Osteoblast (primary cell): ENCODE data around the gene NKPD1. TPM values are rescaled to one million over a fixed set of nuclear protein-coding genes. Genes with fewer than 3 reads are reported as not detected.

Experiments
- DNase-seq: peaks from one replicate; pipeline ENCODE4 v3.0.0; 2011; ENCODE audit warnings: low spot score, mixed read lengths; ENCODE audit not compliant: insufficient read length; ENCODE audit errors: missing footprints
- H2AFZ ChIP-seq: 2 replicates; pipeline ENCODE4 v1.6.0; 2011; ENCODE audit warnings: mild to moderate bottlenecking, low read length
- H3K27ac ChIP-seq: 2 replicates; pipeline ENCODE4 v1.5.1; 2011; ENCODE audit warnings: mild to moderate bottlenecking, low read depth, low read length, moderate library complexity
- H3K27me3 ChIP-seq: 2 replicates; pipeline ENCODE4 v1.6.0; 2012; ENCODE audit warnings: mild to moderate bottlenecking, control low read depth, inconsistent platforms, low read length, moderate library complexity; ENCODE audit not compliant: insufficient read depth
- H3K36me3 ChIP-seq: 2 replicates; pipeline ENCODE4 v1.5.1; 2011; ENCODE audit warnings: mild to moderate bottlenecking, low read length, control low read depth, moderate library complexity; ENCODE audit not compliant: insufficient read depth
- H3K4me1 ChIP-seq: 2 replicates; pipeline ENCODE4 v1.5.1; 2011; ENCODE audit warnings: mild to moderate bottlenecking, low read length, control low read depth, moderate library complexity; ENCODE audit not compliant: insufficient read depth
- H3K4me2 ChIP-seq: 2 replicates; pipeline ENCODE4 v1.6.0; 2011; ENCODE audit warnings: mild to moderate bottlenecking, low read length; ENCODE audit not compliant: insufficient read depth
- H3K4me3 ChIP-seq: fragments of 200-600 bp; sonication (generic); 3 replicates; pipeline ENCODE4 v1.5.1; 2012; ENCODE audit warnings: mild to moderate bottlenecking, low read length, inconsistent platforms; ENCODE audit not compliant: insufficient read depth
- H3K79me2 ChIP-seq: 2 replicates; pipeline ENCODE4 v1.6.0; 2012; ENCODE audit warnings: mild to moderate bottlenecking, low read length, control low read depth, inconsistent platforms; ENCODE audit not compliant: insufficient read depth
- H3K9me3 ChIP-seq: 2 replicates; pipeline ENCODE4 v1.5.1; 2011; ENCODE audit warnings: low read depth, low read length, control low read depth
- H4K20me1 ChIP-seq: 2 replicates; pipeline ENCODE4 v1.6.0; 2012; ENCODE audit warnings: mild to moderate bottlenecking, low read length, control low read depth; ENCODE audit not compliant: insufficient read depth
- total RNA-seq: library from RNA; depleted of rRNA; stranded (reverse); fragments of >200 nt; gene quantifications from 2 replicates; pipeline ENCODE4 v1.2.3, GENCODE V29; 2012
- TF ChIP-seq, protein P1 (sequence below): IDR thresholded peaks from 2 replicates; pipeline ENCODE4 v1.5.1; 2011; ENCODE audit warnings: mild to moderate bottlenecking, low read depth, low read length, moderate library complexity; ENCODE audit errors: extremely low read depth

NKPD1 gene
- total RNA-seq, 1 donor, result not detected

DNA sequence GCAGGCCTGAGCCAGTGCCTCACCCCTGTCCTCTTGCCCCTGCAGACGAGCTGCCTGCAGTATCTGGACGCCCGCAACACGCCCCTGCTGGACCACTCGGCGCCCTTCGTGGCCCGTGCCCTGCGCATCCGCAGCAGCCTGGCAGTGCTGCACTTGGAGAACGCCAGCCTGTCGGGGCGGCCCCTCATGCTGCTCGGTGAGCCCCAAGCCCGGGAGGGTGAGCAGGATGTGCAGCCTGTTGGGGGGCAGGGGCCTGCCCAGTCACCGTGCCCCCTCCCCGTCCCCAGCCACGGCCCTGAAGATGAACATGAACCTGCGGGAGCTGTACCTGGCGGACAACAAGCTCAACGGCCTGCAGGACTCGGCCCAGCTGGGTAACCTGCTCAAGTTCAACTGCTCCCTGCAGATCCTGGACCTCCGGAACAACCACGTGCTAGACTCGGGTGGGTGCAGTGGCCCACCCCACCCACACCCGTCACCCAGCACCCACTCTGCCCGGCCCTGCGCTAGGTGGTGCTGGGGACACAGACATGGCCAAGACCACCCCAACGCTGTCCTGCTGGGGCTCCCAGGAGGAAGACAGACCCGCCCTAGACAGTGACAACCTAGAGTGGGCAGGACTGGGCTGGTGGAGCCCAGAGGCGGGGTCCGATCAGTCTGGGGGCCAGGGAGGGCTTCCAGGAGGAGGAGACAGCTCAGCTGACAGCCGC lies 18.6 kb downstream of the NKPD1 start:
- H3K27ac ChIP-seq, result no peak overlapping the region
- peaks cover 24% of the 10 kb centered on the region for H3K79me2 ChIP-seq

DNA sequence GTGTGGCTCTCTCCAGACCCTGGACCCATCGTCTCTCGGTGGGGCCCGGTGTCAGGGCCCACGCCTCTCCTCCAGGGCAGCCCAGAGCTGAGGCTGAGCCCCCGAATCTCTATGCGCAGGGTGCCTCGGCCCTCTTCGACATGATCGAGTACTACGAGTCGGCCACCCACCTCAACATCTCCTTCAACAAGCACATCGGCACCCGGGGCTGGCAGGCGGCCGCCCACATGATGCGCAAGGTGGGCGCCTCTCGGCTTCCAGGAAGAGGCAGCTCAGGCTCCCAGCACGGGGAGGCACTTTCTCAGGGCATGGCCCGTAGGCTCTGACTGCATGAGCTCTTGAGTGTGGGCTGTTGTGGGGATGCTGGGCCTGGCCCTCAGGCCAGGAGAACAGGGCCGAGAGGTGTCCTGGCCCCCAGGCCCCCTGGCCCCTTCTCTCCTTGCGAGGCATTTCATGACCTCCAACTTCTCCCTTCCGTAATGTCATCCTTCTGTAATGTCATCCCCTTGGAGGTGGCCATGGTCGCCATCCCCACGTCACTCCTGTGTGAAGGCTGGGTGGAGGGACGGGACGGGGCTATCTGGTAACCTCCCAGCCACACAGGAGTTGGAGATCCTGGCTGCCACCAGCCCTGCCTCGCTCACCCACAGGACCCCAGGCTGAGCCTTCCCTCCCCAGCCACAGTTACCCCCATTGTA lies 19.4 kb downstream of the NKPD1 start:
- DNase-seq, result peak; percentile 26

More for the DNA sequence above, 18.6 kb downstream of the NKPD1 start:
- Histone ChIP-seq H3K4me2 (no peak overlapping the region), H3K27me3 (no peaks in the 10 kb centered on the region), H3K4me3 (no peak overlapping the region), H3K9me3 (no peaks in the 10 kb centered on the region), H4K20me1 (peaks cover 15% of the 10 kb centered on the region), H3K36me3 (peaks cover 19% of the 10 kb centered on the region), H2AFZ (no peak overlapping the region), H3K4me1 (no peaks in the 10 kb centered on the region)
- DNase-seq, result peak; percentile 75
- TF ChIP-seq, protein P1, sequence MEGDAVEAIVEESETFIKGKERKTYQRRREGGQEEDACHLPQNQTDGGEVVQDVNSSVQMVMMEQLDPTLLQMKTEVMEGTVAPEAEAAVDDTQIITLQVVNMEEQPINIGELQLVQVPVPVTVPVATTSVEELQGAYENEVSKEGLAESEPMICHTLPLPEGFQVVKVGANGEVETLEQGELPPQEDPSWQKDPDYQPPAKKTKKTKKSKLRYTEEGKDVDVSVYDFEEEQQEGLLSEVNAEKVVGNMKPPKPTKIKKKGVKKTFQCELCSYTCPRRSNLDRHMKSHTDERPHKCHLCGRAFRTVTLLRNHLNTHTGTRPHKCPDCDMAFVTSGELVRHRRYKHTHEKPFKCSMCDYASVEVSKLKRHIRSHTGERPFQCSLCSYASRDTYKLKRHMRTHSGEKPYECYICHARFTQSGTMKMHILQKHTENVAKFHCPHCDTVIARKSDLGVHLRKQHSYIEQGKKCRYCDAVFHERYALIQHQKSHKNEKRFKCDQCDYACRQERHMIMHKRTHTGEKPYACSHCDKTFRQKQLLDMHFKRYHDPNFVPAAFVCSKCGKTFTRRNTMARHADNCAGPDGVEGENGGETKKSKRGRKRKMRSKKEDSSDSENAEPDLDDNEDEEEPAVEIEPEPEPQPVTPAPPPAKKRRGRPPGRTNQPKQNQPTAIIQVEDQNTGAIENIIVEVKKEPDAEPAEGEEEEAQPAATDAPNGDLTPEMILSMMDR, result no peak

DNA sequence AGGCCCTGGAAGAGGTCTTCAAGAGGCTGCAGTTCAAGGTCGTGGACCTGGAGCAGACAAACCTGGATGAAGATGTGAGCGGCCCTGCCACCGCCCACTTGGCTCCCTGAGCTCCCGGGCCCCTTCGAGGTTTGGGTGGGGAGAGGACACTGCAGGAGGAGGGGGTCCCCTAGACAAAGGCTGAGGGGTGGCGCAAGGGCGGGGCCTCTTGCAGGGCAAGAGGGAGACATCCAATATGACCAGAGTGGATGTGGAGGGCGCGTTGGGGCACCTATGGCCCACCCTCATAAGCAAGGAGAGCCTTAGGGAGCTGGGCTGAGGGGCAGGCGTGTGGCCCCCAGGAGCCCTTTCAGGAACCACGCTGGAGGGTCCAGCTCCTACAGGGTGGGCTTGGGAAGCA lies 20.2 kb downstream of the NKPD1 start:
- H3K27ac ChIP-seq, result no peak overlapping the region
- no peaks in the 10 kb centered on the region for H3K4me1 ChIP-seq
- no peak overlapping the region for H3K4me2 ChIP-seq
- no peaks in the 10 kb centered on the region for H3K9me3 ChIP-seq
- TF ChIP-seq, protein P1, result no peak
- H3K4me3 ChIP-seq, result no peak overlapping the region
- no peak overlapping the region for H2AFZ ChIP-seq
- H3K79me2 ChIP-seq, result peaks cover 38% of the 10 kb centered on the region
- no peaks in the 10 kb centered on the region for H3K27me3 ChIP-seq
- H4K20me1 ChIP-seq, result peaks cover 22% of the 10 kb centered on the region
- peaks cover 12% of the 10 kb centered on the region for H3K36me3 ChIP-seq
- DNase-seq, result no peak

More for the DNA sequence above, 19.4 kb downstream of the NKPD1 start:
- H3K27me3 ChIP-seq, result no peaks in the 10 kb centered on the region
- H4K20me1 ChIP-seq, result peaks cover 21% of the 10 kb centered on the region
- no peaks in the 10 kb centered on the region for H3K4me1 ChIP-seq
- H3K9me3 ChIP-seq, result no peaks in the 10 kb centered on the region
- TF ChIP-seq, protein P1, result no peak
- no peak overlapping the region for H3K27ac ChIP-seq
- peaks cover 32% of the 10 kb centered on the region for H3K79me2 ChIP-seq
- H3K4me3 ChIP-seq, result no peak overlapping the region
- peaks cover 12% of the 10 kb centered on the region for H3K36me3 ChIP-seq
- no peak overlapping the region for H2AFZ ChIP-seq
- no peak overlapping the region for H3K4me2 ChIP-seq

DNA sequence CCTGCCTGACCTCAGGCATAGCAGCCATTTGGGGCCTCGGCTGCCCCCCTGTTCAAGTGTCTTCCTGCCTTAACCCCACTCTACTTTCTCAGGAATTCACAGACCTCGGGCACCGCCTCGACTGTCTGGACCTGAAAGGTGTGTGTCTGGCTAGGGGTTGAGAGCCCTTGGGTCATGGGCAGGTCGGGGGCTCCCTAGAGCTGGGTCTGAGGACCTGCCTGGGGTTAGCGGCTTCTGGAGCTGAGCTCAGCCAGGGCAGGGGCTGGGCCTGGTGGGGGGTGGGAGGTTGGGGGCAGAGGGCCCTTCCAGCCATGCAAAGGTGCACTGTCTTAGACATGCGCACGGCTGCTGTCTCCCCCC lies 20.7 kb downstream of the NKPD1 start:
- Histone ChIP-seq H3K9me3 (no peaks in the 10 kb centered on the region), H3K4me1 (no peaks in the 10 kb centered on the region), H4K20me1 (peaks cover 22% of the 10 kb centered on the region), H3K4me2 (no peak overlapping the region), H3K4me3 (no peak overlapping the region), H3K79me2 (peaks cover 43% of the 10 kb centered on the region), H3K27ac (no peak overlapping the region), H3K27me3 (no peaks in the 10 kb centered on the region), H2AFZ (no peak overlapping the region), H3K36me3 (peaks cover 12% of the 10 kb centered on the region)
- TF ChIP-seq, protein P1, result no peak
- no peak for DNase-seq
